Measurements from ENCODE around the gene SH3GL1.

SH3GL1 gene, protein sequence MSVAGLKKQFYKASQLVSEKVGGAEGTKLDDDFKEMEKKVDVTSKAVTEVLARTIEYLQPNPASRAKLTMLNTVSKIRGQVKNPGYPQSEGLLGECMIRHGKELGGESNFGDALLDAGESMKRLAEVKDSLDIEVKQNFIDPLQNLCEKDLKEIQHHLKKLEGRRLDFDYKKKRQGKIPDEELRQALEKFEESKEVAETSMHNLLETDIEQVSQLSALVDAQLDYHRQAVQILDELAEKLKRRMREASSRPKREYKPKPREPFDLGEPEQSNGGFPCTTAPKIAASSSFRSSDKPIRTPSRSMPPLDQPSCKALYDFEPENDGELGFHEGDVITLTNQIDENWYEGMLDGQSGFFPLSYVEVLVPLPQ

DNA sequence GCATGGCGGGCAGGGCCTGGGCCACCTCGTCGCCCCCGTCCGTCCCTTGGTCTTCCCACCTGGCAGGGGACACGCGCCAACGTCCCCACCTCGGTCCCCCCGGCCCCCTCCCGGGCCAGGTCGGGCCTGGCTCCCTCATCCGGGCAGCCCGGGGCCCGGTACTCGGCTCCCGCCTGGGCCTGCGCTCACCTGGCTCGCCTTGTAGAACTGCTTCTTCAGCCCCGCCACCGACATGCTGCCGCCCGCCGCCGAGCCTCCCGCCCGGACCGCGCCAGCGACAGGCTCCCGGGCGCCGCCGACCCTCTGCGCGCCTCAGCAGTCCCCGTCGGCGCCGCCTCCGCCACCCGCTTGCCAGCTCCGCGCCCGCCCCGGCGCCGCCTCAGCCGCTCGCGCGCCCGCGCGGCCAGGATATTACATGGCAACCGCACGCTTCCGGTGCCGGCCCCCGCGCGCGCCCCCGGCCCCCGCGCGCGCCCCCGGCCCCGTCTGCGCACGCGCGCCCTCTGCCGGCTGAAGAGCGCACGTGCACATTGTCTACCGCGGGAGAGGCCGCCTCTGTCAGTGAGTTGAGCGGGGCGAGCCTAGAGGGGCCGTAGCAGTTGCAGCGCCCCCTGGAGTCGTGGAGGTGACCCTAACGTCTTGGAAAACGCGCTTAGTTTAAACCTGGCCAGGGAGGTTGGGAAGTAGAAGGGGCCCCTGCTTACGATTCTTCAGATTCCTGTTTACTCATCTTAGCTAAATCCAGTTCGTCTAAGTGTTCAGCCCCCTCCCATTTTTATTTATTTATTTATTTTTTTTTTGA is at the start of gene SH3GL1:
Gene SH3GL1, minus strand, starts transcription at position 413 of the 802 bp plus-strand sequence. Its CDS starts 179 bp downstream, at position 234.
- DNase-seq (ENCODE audit: low read depth), result peak; percentile 44
- peak within 1 kb of the TSS; percentile 97 for H3K4me3 ChIP-seq (ENCODE audit: low read depth, low read length)

GRCh38 chr19:4449639-4450028 is 49.3 kb upstream of the SH3GL1 start:
- no peak for DNase-seq (ENCODE audit: low read depth)
- no peak overlapping the region for H3K4me3 ChIP-seq (ENCODE audit: low read depth, low read length)

GRCh38 chr19:4449022-4449638 is 48.8 kb upstream of the SH3GL1 start:
- no peak overlapping the region for H3K4me3 ChIP-seq (ENCODE audit: low read depth, low read length)
- no peak for DNase-seq (ENCODE audit: low read depth)

DNA sequence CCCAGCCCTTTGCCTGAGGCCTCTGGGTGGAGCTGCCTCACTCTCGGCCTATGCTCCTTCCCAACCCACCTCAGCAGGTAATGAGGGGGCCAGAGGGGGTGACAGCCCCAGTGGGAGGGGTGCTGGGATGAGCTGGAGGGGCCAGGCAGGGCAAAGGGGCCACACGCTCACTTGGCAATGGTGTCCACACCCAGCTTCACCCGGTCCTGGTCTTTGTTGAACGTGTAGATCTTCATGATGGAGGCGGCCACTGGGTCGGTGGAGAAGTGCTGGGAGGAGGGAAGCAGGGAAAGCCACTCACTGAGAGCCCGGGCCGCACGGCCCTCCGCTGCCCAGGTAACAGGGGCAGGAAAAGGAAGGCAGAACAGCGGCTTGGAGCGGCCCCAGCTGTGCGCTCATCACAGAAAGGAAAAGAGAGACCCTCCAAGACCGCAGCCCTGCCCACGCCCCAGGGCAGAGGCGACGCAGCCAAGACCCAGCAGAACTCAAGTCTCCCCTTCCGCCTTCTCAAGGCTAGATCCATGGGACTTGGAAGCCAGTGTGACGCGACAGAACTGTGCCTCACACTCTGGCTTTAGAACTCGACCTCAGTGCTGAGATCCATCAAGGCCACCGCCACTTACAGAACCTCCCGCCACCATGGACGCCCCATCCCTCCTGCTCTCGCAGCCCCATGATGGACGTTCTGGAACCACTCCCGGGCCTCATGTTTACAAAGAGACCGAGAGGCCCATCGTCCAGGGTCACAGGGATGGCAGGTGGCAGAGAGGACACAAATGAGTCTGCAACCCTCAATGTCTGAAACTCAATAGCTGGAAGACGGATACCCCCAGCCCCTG is 48.0 kb upstream of the SH3GL1 start:
- no peak overlapping the region for H3K4me3 ChIP-seq (ENCODE audit: low read depth, low read length)
- DNase-seq (ENCODE audit: low read depth), result no peak

DNA sequence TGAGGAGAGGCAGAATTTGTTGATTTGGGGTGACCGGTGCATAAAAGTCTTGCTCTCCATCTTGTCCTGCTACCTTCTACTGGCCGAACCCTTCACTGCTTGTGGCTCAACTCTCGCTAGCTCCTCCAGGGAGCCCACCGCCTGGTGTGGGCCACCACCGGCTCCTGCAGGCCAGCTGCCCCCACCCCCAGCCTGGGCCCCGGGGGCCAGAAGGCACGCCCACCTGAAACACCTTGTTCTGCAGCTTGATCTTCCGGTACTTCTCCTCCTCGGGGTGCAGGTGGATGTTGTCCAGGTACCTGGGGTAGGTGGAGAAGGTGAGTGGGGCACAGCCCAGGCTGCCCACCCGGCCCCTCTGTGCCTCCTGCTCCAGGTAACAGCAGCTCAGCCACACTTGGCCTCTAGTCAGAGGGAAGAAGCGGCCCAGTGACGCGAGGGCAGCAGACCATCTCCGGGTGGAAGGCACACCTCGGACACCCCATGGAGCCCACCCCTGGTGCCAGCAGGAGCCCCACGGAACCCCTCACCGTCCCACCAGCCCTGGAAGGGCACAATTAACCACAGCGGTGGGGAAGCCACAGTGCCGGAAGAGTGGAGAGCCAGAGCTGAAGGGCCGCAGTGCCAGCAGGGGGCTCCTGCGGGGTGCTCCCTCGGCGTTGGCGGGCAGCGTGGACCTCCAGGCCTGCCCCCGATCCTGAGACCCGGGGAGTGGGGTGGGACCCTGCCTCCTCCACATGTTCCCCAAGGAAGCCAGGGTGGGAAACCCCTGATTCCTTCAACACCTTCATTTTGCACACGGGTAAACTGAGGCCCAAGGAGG is 47.2 kb upstream of the SH3GL1 start:
- H3K4me3 ChIP-seq (ENCODE audit: low read depth, low read length), result no peak overlapping the region
- DNase-seq (ENCODE audit: low read depth), result no peak

GRCh38 chr19:4446704-4447200 is 46.4 kb upstream of the SH3GL1 start:
- H3K4me3 ChIP-seq (ENCODE audit: low read depth, low read length), result no peak overlapping the region
- no peak for DNase-seq (ENCODE audit: low read depth)

GRCh38 chr19:4445963-4446703 is 45.8 kb upstream of the SH3GL1 start:
- no peak overlapping the region for H3K4me3 ChIP-seq (ENCODE audit: low read depth, low read length)
- DNase-seq (ENCODE audit: low read depth), result no peak

GRCh38 chr19:4444765-4445741 is 44.7 kb upstream of the SH3GL1 start:
- DNase-seq (ENCODE audit: low read depth), result no peak

DNA sequence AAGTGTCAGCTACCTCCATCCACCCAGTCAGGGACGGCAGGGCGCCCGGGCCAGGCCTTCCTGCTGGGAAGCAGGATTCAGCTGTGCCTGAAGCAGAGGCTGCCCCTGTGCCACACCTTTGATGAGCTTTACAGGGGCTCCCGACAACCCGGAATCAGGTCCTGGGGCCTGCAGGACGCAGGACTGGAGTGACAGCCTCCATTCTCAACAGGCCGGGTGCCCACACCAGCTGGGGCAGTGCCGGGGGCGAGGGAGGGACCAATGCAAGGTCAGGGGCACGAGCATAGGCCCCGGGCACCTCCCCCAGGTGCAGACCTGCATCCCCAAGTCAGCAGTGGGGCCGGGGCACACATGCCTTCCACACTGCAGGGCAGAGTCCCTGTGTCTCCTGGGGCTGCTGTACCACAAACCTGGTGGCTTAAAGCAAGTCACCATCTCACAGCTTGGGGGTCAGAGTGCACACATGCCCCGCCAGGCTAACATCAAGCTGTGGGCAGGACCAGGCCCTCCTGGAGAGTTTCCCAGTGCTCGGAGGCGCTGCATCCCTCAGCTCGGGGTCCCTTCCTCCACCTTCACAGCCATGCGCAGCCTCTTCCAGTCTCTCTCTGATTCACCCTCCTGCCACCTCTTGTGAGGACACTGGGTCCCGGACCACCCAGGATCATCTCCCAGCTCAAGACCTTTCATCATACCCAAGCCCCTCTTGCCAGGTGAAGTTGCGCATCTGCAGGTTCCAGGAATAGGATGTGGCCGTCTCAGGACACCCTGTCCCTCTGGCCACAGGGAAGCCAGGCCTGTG is 43.8 kb upstream of the SH3GL1 start:
- no peak for DNase-seq (ENCODE audit: low read depth)
- no peak overlapping the region for H3K4me3 ChIP-seq (ENCODE audit: low read depth, low read length)

More at GRCh38 chr19:4444765-4445741, 44.7 kb upstream of the SH3GL1 start:
- H3K4me3 ChIP-seq (ENCODE audit: low read depth, low read length), result no peak overlapping the region

DNA sequence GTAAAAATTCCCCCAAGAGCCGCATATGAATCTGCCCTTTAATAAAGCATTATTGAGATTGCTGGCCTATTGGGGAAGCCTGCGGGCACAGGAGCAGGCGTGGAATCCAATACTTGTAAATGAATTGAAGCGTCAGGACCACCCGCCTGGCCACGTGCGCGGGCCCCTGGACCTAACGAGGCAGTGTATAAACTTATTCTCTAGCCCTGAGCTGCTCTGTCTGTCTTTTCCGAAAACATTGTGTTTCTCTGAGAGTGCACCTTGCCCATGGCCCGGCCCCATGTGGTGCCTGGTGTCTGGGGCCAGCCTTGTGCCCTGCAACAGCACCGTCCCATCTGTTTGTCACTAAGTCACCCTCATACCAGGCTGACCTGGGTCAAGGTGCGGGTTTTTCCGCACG is 42.8 kb upstream of the SH3GL1 start:
- no peak overlapping the region for H3K4me3 ChIP-seq (ENCODE audit: low read depth, low read length)
- no peak for DNase-seq (ENCODE audit: low read depth)

DNA sequence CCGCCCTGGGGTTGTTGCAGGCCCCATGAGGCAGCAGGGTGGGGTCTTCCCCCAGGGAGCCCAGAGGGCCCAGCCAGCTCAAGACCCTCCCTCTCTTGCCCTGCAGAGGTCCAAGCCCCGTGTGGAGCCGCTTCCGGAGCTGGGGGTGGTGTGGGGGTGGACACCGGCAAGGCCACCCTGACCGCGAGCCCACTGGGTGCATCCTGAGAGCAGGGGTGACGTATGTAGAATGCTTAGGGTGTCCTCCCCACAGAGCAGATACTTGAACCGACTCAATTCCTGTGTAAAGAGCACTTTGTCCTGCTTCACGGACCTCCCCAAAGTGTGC is 42.4 kb upstream of the SH3GL1 start:
- DNase-seq (ENCODE audit: low read depth), result no peak
- no peak overlapping the region for H3K4me3 ChIP-seq (ENCODE audit: low read depth, low read length)

- no peak overlapping the region for H3K4me3 ChIP-seq (ENCODE audit: low read depth, low read length)
- no peak for DNase-seq (ENCODE audit: low read depth)
These were observed 41.9 kb upstream of the SH3GL1 start for GRCh38 chr19:4441994-4442818.

DNA sequence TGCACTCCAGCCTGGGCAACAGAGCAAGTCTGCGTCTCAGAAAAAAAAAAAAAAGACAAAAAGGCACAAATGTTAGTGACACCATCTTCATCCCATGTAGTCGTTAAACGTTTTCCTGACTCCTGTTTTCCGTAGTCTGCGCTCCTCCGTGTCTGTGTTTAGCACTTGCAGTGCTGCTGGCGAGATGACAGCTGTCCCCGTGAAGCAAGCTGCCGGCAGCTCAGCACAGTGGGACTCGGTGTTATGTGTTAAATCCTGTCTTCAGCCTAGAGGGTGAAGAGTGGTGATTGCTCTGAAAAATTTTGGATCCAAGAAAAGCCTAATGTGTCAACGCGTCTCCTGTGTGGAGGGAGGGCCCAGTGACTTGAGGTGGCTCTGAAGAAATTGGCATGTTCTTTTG is 38.9 kb upstream of the SH3GL1 start:
- H3K4me3 ChIP-seq (ENCODE audit: low read depth, low read length), result no peak overlapping the region
- no peak for DNase-seq (ENCODE audit: low read depth)

DNA sequence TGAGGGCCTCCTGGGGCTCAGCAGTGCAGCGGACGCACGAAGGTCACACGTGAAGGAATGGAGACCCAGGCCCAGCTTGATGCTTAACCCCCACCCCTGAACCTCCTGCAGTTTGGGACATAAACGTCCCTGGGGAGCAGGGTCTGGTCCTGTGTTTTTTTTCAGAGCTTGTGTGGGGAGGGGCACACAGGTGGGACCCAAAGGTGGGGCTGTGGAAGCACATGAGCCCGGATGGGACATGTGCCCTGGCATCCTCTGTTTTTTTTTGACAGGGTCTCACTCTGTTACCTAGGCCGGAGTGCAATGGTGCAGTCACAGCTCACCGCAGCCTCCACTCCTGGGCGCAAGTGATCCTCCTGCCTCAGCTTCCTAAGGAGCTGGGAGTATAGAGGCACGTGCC is 36.8 kb upstream of the SH3GL1 start:
- no peak overlapping the region for H3K4me3 ChIP-seq (ENCODE audit: low read depth, low read length)
- no peak for DNase-seq (ENCODE audit: low read depth)

DNA sequence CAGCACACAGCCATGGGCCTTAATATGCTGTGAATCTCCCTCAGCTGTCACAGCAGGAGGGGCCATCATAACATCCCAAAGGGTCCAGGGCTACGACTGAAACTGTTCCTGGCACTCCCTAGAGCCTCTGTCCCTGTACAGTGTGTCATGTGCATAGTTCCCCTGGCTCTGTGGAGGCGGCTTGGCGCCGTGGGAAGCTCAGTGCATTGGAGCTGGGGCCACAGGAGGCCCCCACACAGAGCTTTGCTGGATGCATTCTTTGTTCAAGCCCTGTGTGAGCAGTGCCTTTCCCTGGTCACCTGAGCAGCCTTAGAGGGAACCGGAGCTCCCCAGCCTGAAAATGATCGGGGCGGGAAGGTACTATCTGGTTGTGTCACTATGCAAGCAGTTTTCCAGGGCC is 35.9 kb upstream of the SH3GL1 start:
- no peak overlapping the region for H3K4me3 ChIP-seq (ENCODE audit: low read depth, low read length)
- DNase-seq (ENCODE audit: low read depth), result no peak
